ENCODE measurements around the gene MYRF. TPM values are rescaled to one million over a fixed set of nuclear protein-coding genes. Genes with fewer than 3 reads are reported as not detected.

MYRF gene
- total RNA-seq, 4 donors from 2014 or later: 0.11 to 0.83 (median 0.27) TPM; not detected in 1

DNA sequence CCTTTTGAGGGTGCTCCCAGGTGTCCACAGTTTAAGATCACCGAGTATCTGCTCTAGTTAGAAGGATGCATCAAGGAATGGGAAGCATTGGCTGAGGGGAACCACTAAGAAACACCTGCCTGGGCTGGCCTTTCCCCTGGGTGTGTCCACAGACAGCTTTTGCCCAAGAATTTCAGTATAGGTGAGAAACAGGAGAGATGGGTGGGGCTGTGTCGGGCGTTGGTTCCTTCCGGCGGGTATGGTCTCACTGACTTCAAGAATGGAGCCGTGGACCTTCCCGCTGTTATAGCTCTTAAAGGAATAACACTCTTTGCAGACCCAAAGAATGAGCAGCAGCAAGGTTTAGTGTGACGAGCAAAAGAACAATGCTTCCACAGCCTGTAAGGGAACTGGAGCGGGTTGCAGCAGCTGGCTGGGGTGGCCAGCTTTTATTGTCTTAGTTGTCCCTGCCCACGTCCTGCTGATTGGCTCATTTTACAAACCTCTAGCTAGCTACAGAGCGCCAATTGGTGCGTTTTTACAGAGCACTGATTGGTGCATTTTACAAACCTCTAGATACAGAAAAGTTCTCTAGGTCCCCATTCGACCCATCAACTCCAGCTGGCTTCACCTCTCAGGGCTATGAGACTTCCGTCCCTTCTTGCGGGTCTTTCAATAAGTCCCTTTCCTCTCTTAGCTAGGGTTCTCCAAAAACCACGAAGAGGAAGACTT, 62.0 kb downstream of the MYRF start:
- peak; percentile 17 to 22 for DNase-seq
- Histone ChIP-seq H3K9me3 (no peaks in the 10 kb centered on the region), H3K4me3 (replicated peaks in 1 of 3) (peak overlapping the region in 2 of 3 donors; percentile 19 to 59), H3K27me3 (no peaks in the 10 kb centered on the region), H3K36me3 (no peaks in the 10 kb centered on the region), H3K27ac (peak overlapping the region; percentile 50 to 96 (median 55)), H3K4me1 (peaks cover 6 to 15% of the 10 kb centered on the region in 2 donors)
- intact Hi-C loops (cut with DNase I): no loop called here
- WGBS, 2 donors: 75 to 79% methylated on average over 16 of the region's 16 CpGs
- no peak for TF ChIP-seq CTCF (IDR thresholded peaks at IDR 0.05)
- no peak for TF ChIP-seq POLR2A (IDR thresholded peaks at IDR 0.05)

- Histone ChIP-seq H3K36me3 (no peaks in the 10 kb centered on the region), H3K4me3 (replicated peaks in 1 of 3) (peak overlapping the region; percentile 40 to 59 (median 53)), H3K27ac (peak overlapping the region; percentile 91 to 97 (median 96)), H3K9me3 (no peaks in the 10 kb centered on the region), H3K4me1 (peaks cover 6 to 15% of the 10 kb centered on the region in 2 donors), H3K27me3 (no peaks in the 10 kb centered on the region)
- TF ChIP-seq POLR2A (IDR thresholded peaks at IDR 0.05): peak; percentile 88 to 92
- peak in 2 of 6 experiments; percentile 9 for TF ChIP-seq CTCF (IDR thresholded peaks at IDR 0.05)
- WGBS, 2 donors: 1% methylated on average over 31 to 41 of the region's 66 CpGs
- intact Hi-C loops (cut with DNase I): no loop called here
- peak; percentile 95 to 97 for DNase-seq
Measured at GRCh38 chr11:61814958-61815789, 62.7 kb downstream of the MYRF start.

DNA sequence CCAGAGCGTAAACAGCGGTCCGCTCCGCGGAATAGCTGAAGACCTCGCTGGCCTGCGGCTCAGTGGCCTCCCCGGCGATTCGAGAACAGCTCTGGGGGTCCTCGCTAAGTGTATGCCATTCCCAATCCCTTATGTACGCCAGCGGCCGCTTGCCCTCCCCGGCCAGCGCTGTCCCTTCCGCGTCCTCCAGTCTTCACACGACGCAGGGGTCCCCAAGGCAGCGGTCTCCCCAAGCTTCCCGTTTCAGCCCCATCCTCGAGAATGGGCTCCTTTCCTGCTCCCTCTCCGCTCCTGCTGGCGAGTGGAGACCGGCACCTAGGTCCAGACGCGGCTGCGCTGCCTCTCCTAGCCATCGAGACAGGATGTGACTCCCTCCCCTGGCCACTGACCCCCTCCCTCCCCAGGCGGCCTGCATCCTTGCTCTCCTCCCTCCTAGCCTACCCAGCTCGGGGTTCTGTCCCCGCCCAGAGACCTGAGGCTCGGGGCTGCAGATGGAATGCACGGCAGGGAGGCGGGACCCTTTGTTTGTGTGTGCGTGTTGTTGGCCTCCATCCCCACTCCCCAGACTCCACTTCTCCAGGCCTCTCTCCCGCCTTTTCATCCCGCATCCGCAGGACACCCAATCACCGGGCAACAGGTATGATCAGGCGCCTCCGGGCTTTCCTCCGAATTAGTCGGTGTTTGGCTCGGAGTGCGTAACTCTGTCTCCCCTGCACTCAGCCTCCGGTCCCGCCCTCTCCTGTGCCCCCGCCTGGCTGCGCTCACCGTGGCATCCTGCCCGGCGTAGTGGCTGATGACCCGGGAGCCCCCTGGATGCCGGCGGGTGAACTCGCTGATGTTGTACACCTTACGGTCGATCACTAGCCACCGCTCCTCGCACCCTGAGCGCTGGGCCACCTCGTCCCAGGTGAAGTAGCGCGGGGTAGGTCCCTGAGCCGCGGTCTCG, 63.6 kb downstream of the MYRF start:
- H3K4me3 ChIP-seq (replicated peaks in 1 of 3): peak overlapping the region; percentile 40 to 59 (median 53)
- 0 to 2% methylated on average over 28 to 49 of the region's 69 CpGs for WGBS, 2 donors

More for the DNA sequence above, 63.6 kb downstream of the MYRF start:
- no peaks in the 10 kb centered on the region for H3K27me3 ChIP-seq
- DNase-seq: peak; percentile 70 to 72
- H3K36me3 ChIP-seq: no peaks in the 10 kb centered on the region
- peak overlapping the region; percentile 91 to 97 (median 96) for H3K27ac ChIP-seq
- H3K9me3 ChIP-seq: no peaks in the 10 kb centered on the region
- TF ChIP-seq CTCF (IDR thresholded peaks at IDR 0.05) (no peak), POLR2A (IDR thresholded peaks at IDR 0.05) (no peak)
- intact Hi-C loops (cut with DNase I): no loop called here
- peaks cover 6 to 15% of the 10 kb centered on the region in 2 donors for H3K4me1 ChIP-seq

Data from thyroid gland (tissue), 4 donors.